OCI-LY3 (cell line): ENCODE data around the gene LY9.

ENCODE experiments used
- CTCF ChIP-seq: fragments of 200-600, 300-600 bp; sonication (generic); IDR thresholded peaks from 2 replicates; pipeline ENCODE4 v1.5.1; 2014; ENCODE audit warnings: antibody characterized with exemption, low read length, low read depth
- EZH2phosphoT487 ChIP-seq: fragments of 200-600 bp; shearing (Covaris generic); IDR thresholded peaks from 2 replicates; pipeline ENCODE4 v1.6.1; 2018; ENCODE audit warnings: antibody characterized with exemption, mixed run types, low read depth

DNA sequence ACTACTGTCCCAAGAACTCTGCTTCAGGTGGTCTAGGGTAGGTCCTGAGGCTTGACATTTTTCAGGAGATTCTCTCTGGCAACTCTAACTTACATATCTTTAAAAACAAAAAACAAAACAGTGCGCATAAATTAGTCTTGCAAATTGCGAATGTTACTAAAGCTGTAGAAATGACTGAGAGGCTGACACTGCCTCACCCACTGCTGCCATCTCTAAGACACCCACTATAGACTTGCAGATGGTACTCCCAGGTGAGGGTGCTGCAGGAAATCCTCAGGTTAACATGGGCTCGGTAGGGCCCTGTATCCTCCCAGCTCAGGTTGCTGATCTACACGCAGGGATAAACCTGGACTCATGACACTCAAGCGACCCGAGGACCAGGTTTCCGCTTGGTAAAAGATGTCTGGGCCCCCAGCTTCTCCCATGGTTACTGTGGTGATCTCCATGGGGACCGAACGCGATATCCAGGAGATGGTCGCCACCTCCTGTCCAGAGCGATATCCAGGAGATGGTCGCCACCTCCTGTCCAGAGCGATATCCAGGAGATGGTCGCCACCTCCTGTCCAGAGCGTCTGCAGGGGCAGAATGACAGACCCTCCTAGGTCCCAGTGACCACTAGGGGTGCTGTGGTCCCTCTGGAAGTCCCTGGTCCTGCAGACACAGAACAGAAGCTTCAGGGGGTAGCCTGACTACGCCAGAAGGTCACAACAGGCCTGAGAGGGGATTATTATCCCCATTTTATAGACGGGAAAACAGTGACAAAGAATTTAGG lies 16.2 kb upstream of the LY9 start:
- peak; percentile 71 for TF ChIP-seq CTCF
- no peak for TF ChIP-seq EZH2phosphoT487
